SH-SY5Y (cell line): ENCODE data around the gene MACROH2A1.

ENCODE experiments used
- GATA2 ChIP-seq: IDR thresholded peaks from 2 replicates; pipeline ENCODE4 v1.6.1; 2011; ENCODE audit warnings: mild to moderate bottlenecking, low read depth, low read length
- GATA3 ChIP-seq: IDR thresholded peaks from 2 replicates; pipeline ENCODE4 v1.6.1; 2011; ENCODE audit warnings: low read depth, mild to moderate bottlenecking, low read length, moderate library complexity

DNA sequence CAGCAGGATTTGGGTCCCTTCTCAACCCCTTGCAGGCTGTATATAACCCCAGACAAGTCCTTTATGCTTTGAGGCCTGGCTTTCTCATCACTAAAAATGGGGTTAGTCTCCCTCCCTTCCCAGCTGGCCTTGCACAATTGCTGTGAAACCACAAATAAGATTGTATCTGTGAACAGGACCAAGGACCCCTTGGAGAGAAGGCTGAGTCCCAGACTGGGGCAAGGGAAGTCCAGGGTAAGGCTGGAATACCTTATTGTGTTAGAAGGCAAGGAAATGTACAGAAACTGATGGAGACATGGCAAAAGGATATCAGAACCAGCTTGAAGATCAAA, 11.4 kb downstream of the MACROH2A1 start:
- TF ChIP-seq GATA3: no peak
- TF ChIP-seq GATA2: no peak
